Activated CD8-positive, alpha-beta memory T cell treated with anti-CD3 and anti-CD28 coated beads for 1 hour (primary cell): ENCODE results near the gene OR8D1.

Experiments used
- DNase-seq, 2 donors: peaks; one replicate each; pipeline ENCODE4 v3.0.0-alpha.2; 2020; ENCODE audit warnings: low read depth in 1 of 2; ENCODE audit errors: extremely low read depth in 1 of 2

OR8D1 gene

GRCh38 chr11:124313849-124314248, at the start of gene OR8D1:
OR8D1 (minus strand) TSS chr11:124313949; CDS start chr11:124310766, 3,183 bp downstream.
- DNase-seq = no peak

GRCh38 chr11:124359566-124359965, 45.8 kb upstream of the OR8D1 start:
- no peak for DNase-seq

- DNase-seq = no peak
These were observed 32.7 kb upstream of the OR8D1 start for GRCh38 chr11:124346311-124346955.

- no peak for DNase-seq
These were observed 30.6 kb upstream of the OR8D1 start for GRCh38 chr11:124344346-124344745.

- DNase-seq = no peak
These were observed 26.3 kb upstream of the OR8D1 start for GRCh38 chr11:124340142-124340447.

GRCh38 chr11:124339396-124340141, 25.8 kb upstream of the OR8D1 start:
- no peak for DNase-seq

GRCh38 chr11:124331873-124332272, 18.1 kb upstream of the OR8D1 start:
- DNase-seq = no peak

GRCh38 chr11:124329787-124330478, 16.2 kb upstream of the OR8D1 start:
- no peak for DNase-seq

- no peak for DNase-seq
These were observed 14.0 kb upstream of the OR8D1 start for GRCh38 chr11:124327775-124328174.

GRCh38 chr11:124322356-124322755, 8.6 kb upstream of the OR8D1 start:
- no peak for DNase-seq

- DNase-seq = no peak
These were observed 6.3 kb upstream of the OR8D1 start, which contains the start of gene OR8D2 for GRCh38 chr11:124320097-124320496. OR8D2 (minus strand) TSS chr11:124320197; CDS start chr11:124320197, 0 bp downstream.

- DNase-seq = no peak
These were observed 1.3 kb upstream of the OR8D1 start for GRCh38 chr11:124315052-124315451.

GRCh38 chr11:124313131-124313530, 618 bp downstream of the OR8D1 start:
- DNase-seq = no peak

- no peak for DNase-seq
These were observed 2.1 kb downstream of the OR8D1 start for GRCh38 chr11:124311670-124312069.

GRCh38 chr11:124311269-124311668, 2.5 kb downstream of the OR8D1 start:
- no peak for DNase-seq

- no peak for DNase-seq
These were observed 3.0 kb downstream of the OR8D1 start for GRCh38 chr11:124310721-124311120.

- DNase-seq = no peak
These were observed 6.7 kb downstream of the OR8D1 start for GRCh38 chr11:124307093-124307492.

GRCh38 chr11:124302347-124303125, 11.2 kb downstream of the OR8D1 start:
- no peak for DNase-seq

- DNase-seq = no peak
These were observed 12.2 kb downstream of the OR8D1 start for GRCh38 chr11:124301548-124301947.

GRCh38 chr11:124297921-124298320, 15.8 kb downstream of the OR8D1 start:
- DNase-seq = no peak

- DNase-seq = no peak
These were observed 17.7 kb downstream of the OR8D1 start for GRCh38 chr11:124296016-124296415.
